ENCODE data around the gene IGFBPL1. TPM values are rescaled to one million over a fixed set of nuclear protein-coding genes. Genes with fewer than 3 reads are reported as not detected.

IGFBPL1 gene
- polyA plus RNA-seq, 10 donors: 0.55 to 1.8 (median 0.92) TPM

- peak in 2 of 3 donors; percentile 30 to 56 for DNase-seq
Measured at GRCh38 chr9:38432922-38433510, 8.8 kb upstream of the IGFBPL1 start.

DNA sequence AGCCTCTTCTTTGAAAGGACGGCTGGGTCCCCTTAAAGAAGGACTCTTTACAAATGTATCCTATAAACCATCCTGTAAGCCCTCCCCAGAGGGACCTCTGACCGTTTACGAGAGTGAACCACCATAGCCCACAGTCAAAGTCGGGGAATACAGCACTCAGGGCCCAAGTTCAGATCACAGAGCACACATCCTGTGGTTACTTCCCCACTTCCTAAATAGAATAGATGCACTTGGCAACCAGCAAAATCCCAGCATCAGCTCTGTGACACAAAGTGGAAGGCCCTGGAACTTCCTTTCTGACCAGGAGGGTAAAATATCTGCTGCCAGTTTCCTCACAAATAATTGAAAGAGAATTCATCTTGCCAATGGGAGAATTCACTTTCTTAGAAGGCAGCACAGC, 6.9 kb upstream of the IGFBPL1 start:
- no peak for DNase-seq

DNA sequence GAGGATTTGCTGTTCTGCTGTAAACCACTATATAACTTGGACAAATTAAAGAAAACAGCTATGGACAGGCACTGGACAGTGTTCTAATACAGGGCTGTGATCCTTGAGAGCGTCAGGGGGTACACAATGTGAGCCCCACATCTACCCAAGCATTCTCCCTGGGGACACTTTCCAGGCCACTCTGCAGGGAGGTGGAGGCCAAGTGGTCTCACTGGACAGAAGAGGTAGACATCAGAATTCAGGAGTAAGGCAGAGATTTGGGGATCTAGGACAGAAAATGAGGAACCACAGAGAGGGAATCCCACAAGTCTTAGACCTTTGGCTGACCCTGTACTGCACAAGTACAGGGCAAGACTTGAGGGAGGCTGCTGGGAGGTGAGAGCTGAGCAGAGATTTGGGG, 3.8 kb upstream of the IGFBPL1 start:
- DNase-seq: no peak

DNA sequence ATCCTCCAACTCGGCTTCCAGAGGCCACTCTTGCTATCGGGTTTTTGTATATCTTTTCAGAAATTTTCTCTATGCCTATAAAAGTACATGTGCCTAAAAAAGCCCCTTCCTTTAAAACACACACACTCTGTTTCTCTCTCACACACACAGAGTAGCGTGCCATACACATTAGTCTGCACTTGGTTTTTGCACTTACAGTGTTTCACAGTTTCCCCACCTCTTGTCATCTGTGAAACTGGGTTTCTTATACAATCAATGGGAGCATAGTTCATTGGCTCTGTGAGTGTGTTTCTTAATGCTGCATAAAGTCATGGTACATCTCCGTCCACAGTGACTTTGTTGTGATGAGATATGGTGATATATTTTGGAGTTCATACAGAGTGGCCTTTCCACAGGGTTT, 664 bp upstream of the IGFBPL1 start:
- DNase-seq: no peak

DNA sequence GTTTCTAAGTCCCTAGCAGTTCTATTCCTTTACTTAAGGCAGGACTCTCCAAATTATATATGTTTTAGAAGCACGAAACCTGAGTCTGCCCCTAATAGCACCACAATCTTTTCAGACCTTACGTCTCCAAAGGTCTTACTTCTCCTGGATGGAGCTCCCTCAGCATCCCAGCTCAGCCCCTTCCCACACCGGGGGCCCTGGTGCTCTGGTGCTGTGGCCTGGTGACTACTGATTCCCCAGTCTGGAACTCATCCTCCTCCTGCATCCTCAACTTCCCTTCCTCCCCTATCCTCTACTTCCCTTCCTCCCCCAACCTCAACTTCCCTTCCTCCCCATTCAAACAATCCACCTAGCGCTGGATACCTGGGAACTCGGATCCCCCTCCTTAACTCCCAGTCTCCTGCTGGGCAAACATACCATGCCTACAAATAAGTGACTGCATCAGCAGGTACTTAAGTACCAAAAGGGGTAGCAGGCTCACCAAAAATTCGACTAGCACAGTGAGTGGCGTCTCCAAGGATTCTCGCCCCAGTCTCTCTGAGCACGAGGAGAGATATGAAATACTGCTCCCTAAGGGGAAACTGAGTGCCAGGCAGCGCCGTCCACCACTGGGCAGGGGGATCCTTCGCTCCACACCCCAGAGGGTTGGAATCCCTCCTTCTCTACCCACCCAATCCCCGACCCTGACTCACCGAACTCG, 831 bp downstream of the IGFBPL1 start:
- DNase-seq: no peak

DNA sequence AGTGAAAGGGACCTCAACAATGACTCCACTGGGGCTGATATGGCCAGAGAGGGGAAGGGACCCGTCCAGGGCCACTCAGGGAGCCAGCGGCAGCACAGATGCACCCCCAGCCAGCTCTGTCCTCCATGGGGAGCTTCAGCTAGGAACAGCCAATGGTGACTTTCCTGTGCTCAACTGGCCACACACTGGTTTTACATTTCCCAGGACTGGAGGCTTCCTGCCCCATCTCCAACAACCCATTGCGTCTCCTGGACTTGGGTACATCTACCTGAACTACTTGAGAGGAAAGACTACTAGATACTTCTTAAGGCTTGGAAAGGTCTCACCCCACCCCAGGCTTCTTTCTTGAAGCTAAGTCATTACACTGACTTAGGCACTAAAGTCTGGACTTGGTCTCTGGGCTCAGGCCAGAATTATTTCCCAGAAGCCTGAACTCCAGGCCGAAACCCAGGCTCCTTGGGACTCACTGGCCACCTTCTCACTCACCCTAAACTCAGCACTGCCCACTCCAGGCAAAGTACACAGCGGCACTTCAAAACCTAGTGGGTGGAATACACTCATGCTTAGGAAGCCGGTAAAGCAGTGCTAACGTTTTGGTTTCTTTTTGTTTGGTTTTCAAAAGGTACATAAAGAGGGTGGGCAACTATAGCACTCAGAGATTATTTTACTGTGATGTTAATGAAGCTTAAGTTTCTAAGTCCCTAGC, 1.5 kb downstream of the IGFBPL1 start:
- DNase-seq: no peak

GRCh38 chr9:38421498-38422211, 2.6 kb downstream of the IGFBPL1 start:
- DNase-seq: no peak

- DNase-seq: no peak
Measured at GRCh38 chr9:38419181-38419580, 5.1 kb downstream of the IGFBPL1 start.

- no peak for DNase-seq
Measured at GRCh38 chr9:38418366-38418765, 5.9 kb downstream of the IGFBPL1 start.

- DNase-seq: no peak
Measured at GRCh38 chr9:38417003-38417945, 7.0 kb downstream of the IGFBPL1 start.

DNA sequence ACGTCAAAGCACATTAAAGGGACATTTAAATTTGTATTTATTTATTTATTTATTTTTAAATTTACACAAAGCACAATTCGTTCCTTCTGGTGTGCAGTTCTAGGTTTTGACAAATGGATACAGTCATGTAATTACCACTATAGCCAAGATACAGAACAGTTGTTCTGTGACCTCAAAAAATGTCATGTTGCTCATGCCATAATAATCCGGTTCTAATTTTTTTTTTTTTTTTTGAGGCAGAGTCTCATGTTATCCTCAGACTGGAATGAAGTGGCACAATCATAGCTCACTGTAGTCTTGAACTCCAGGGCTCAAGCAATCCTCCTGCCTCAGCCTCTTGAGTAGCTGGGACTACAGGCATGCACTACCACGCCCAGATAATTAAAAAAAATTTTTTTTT, 7.8 kb downstream of the IGFBPL1 start:
- DNase-seq: no peak

- DNase-seq: no peak
Measured at GRCh38 chr9:38415856-38416255, 8.4 kb downstream of the IGFBPL1 start.

GRCh38 chr9:38414040-38414723, 10.1 kb downstream of the IGFBPL1 start:
- DNase-seq: peak in 1 of 3 donors; percentile 45

GRCh38 chr9:38413283-38413682, 11.0 kb downstream of the IGFBPL1 start:
- no peak for DNase-seq

GRCh38 chr9:38412751-38413150, 11.5 kb downstream of the IGFBPL1 start:
- DNase-seq: no peak

GRCh38 chr9:38408719-38409118, 15.5 kb downstream of the IGFBPL1 start:
- no peak for DNase-seq

GRCh38 chr9:38406476-38407186, 17.6 kb downstream of the IGFBPL1 start:
- no peak for DNase-seq

DNA sequence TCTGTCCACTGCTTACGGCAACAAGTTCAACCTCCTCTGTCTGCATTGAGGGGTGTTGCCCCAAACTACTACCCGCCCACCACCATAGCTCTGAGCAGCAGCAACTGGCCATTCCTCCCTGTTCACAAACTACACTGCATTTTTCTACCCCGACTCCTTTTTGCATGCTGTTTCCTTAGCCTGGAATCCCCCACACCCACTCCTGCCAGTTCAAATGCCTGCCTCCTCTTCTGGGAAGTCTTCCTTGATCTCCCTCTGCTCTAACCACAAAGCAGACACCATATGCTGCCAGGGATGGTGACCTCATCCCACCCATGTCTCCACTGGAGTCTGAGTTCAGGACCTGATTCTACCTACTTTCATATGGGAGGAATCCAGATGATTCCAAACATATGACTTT, 18.5 kb downstream of the IGFBPL1 start:
- no peak for DNase-seq

GRCh38 chr9:38404314-38404713, 19.9 kb downstream of the IGFBPL1 start:
- no peak for DNase-seq

DNA sequence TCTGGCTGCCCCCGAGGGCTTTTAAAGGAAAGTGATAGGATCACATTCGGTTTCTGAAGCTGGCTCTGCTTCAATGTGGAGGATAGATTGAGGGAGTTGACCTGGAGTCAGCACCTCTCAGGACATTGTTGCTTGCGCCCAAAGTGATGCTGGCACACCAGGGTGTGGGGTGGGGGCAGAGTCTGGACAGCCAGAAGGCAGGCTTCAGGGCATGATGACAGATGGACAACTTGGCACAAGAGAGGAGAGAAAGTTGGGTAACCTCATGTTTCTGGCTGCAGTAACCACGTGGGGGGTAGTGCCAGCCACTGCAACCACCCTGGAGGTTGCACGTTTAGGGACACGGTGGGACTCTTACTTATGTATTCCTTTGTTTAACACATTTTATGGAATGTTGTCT, 22.3 kb downstream of the IGFBPL1 start:
- no peak for DNase-seq
